ENCODE data around the gene FRAT2. TPM values are rescaled to one million over a fixed set of nuclear protein-coding genes. Genes with fewer than 3 reads are reported as not detected.

FRAT2 gene
- total RNA-seq, 1 donor from 2014 or later = 8.6 TPM

DNA sequence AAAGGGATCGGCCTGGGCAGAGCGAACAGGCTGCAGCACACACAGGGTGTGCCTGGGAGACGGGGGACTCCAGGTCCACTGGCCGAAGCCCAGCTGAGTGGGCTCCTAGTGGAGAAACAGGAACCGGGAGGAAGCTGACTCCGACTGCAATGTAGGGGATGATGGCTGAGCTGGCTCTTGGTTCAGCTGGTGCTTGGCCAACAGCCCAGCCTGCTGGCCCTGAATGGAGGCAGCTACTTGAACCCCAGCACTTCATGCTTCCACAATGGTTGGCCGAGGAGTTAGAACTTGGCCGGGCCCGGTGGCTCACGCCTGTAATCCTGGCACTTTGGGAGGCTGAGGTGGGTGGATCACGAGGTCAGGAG, 27.0 kb upstream of the FRAT2 start:
- H3K27ac Mint-ChIP-seq (ENCODE audit: unreplicated experiment) = no peak overlapping the region
- TF ChIP-seq, protein P1, sequence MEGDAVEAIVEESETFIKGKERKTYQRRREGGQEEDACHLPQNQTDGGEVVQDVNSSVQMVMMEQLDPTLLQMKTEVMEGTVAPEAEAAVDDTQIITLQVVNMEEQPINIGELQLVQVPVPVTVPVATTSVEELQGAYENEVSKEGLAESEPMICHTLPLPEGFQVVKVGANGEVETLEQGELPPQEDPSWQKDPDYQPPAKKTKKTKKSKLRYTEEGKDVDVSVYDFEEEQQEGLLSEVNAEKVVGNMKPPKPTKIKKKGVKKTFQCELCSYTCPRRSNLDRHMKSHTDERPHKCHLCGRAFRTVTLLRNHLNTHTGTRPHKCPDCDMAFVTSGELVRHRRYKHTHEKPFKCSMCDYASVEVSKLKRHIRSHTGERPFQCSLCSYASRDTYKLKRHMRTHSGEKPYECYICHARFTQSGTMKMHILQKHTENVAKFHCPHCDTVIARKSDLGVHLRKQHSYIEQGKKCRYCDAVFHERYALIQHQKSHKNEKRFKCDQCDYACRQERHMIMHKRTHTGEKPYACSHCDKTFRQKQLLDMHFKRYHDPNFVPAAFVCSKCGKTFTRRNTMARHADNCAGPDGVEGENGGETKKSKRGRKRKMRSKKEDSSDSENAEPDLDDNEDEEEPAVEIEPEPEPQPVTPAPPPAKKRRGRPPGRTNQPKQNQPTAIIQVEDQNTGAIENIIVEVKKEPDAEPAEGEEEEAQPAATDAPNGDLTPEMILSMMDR (conservative IDR thresholded peaks at IDR 0.05) = no peak
- no peaks in the 10 kb centered on the region for H3K4me1 Mint-ChIP-seq
- no peaks in the 10 kb centered on the region for H3K9me3 Mint-ChIP-seq
- DNase-seq (ENCODE audit: low read depth, low spot score) = no peak
- H3K36me3 Mint-ChIP-seq (ENCODE audit: low read depth) = peaks cover 3% of the 10 kb centered on the region
- no peaks in the 10 kb centered on the region for H3K27me3 Mint-ChIP-seq (ENCODE audit: low read depth)
- H3K4me3 Mint-ChIP-seq = no peak overlapping the region

DNA sequence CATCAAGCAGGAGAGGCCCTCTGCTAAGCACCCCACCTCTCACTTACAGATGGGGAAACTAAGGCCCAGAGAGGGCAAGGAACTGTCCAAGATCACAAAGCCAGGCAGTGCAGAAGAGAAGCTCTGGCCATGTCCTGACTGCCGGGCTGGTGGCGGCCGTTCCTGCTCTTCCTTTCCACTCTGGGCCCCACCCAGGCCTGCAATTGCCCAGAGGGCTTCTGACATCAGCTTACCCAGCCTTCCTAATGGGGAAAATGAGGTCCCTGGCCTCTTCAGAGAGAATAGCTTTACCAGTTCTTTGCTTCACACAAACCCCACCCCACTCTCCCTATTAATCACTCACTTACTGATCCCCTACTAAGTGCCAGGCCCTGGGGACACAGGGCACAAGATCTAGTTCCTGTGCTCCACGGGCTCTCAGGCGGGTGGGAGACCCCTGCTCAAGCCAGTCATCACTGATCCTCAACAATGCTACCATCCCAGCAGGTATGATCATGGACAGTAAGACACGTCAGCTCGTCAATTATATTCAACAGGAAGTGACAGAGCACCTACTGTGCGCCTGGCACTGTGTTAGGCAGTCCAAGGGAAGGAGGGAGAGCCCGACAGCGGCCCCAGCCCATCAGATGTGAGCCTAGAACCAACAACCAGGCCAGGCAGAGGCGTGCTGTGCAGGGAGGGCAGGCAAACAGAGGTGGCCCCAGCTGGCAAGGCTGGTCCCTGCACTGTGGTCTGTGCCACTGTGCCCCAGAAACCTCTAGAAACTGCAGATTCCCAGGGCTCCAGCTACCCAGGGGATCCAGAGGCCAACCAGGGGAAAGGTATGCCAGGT, 26.4 kb upstream of the FRAT2 start:
- H3K27ac Mint-ChIP-seq (ENCODE audit: unreplicated experiment) = peak overlapping the region; percentile 83

DNA sequence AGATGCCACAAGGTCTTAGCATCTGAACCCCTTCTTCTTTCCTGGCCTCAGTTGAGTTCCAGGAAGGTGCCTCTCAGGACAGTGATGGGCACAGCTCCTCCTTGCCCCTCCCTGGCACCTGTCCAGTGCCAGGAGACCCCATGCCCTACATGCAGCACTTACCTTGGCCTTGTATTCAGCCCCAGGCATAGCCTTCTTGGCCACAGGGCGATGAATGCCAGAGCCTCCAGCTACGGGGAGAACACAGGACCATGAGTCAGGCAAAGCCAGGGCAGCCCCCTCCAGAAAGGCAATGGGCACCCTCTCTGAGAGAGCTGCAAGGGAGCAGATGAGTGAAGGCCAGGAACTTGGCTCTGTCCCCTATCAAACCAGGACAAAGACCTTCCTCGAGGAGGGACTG, 24.3 kb upstream of the FRAT2 start:
- Mint-ChIP-seq H3K27ac (ENCODE audit: unreplicated experiment) (no peak overlapping the region), H3K36me3 (ENCODE audit: low read depth) (peaks cover 2% of the 10 kb centered on the region), H3K4me3 (no peak overlapping the region), H3K4me1 (no peaks in the 10 kb centered on the region), H3K27me3 (ENCODE audit: low read depth) (no peaks in the 10 kb centered on the region), H3K9me3 (no peaks in the 10 kb centered on the region)
- TF ChIP-seq, protein P1 (conservative IDR thresholded peaks at IDR 0.05) = no peak
- no peak for DNase-seq (ENCODE audit: low read depth, low spot score)

More for the DNA sequence above, 26.4 kb upstream of the FRAT2 start:
- TF ChIP-seq, protein P1 (conservative IDR thresholded peaks at IDR 0.05) = no peak
- Mint-ChIP-seq H3K9me3 (no peaks in the 10 kb centered on the region), H3K27me3 (ENCODE audit: low read depth) (no peaks in the 10 kb centered on the region), H3K36me3 (ENCODE audit: low read depth) (peaks cover 3% of the 10 kb centered on the region), H3K4me3 (no peak overlapping the region), H3K4me1 (no peaks in the 10 kb centered on the region)
- DNase-seq (ENCODE audit: low read depth, low spot score) = no peak

DNA sequence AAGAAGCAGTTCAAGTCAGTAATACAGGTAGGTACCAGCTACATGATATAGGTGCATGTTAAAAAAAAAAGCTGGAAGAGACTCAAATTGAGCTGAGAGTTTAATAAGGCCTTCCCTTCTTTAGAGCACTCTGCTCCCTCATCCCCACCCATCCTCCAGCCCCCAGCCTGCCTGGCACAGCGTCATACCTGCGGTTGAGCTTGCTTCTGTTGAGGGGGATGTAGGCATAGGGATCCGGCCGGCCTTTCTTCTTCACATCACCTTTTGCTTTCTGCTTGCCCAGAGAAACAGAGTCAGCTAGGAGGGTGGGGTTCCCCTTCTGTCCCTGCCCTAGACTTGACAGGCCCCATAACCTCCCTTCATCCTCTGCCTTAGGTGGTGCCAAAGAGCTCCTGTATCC, 23.8 kb upstream of the FRAT2 start:
- TF ChIP-seq, protein P1 (conservative IDR thresholded peaks at IDR 0.05) = no peak
- H3K4me3 Mint-ChIP-seq = no peak overlapping the region
- H3K27ac Mint-ChIP-seq (ENCODE audit: unreplicated experiment) = no peak overlapping the region
- DNase-seq (ENCODE audit: low read depth, low spot score) = no peak
- no peaks in the 10 kb centered on the region for H3K4me1 Mint-ChIP-seq
- no peaks in the 10 kb centered on the region for H3K27me3 Mint-ChIP-seq (ENCODE audit: low read depth)
- H3K36me3 Mint-ChIP-seq (ENCODE audit: low read depth) = peaks cover 2% of the 10 kb centered on the region
- H3K9me3 Mint-ChIP-seq = no peaks in the 10 kb centered on the region

DNA sequence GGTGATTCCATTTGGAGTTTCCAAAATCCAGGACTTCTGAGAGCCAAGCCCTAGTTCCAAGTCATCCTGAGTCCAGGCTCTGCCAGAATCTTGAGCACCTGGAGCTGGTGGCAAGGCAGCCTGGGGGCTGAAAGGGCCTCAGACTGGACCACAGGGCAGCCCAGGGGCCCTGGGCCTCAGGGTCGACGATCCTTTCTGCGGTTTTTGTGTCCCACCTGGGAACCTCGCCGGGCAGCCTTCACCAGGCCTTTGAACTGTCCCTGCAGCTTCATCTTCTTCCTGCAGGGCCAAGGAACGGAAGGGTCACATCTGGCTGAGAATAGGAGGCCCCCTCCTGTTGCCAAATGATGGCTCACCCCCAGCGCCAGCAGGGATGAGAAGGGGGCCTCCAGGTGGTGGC, 22.4 kb upstream of the FRAT2 start:
- no peaks in the 10 kb centered on the region for H3K4me1 Mint-ChIP-seq
- H3K27me3 Mint-ChIP-seq (ENCODE audit: low read depth) = no peaks in the 10 kb centered on the region
- H3K27ac Mint-ChIP-seq (ENCODE audit: unreplicated experiment) = no peak overlapping the region
- DNase-seq (ENCODE audit: low read depth, low spot score) = no peak
- no peak overlapping the region for H3K4me3 Mint-ChIP-seq
- TF ChIP-seq, protein P1 (conservative IDR thresholded peaks at IDR 0.05) = no peak
- H3K9me3 Mint-ChIP-seq = no peaks in the 10 kb centered on the region
- peaks cover 2% of the 10 kb centered on the region for H3K36me3 Mint-ChIP-seq (ENCODE audit: low read depth)

Measured in neural crest cell (in vitro differentiated cells).